Fibroblast of pulmonary artery (primary cell): ENCODE results near the gene PDX1.

Experiments used
- DNase-seq: peaks from one replicate; pipeline ENCODE4 v3.0.0-alpha.2; 2010; ENCODE audit warnings: low read depth
- H3K4me3 ChIP-seq: replicated peaks from 2 replicates; pipeline ENCODE4 v1.5.1; 2011; ENCODE audit warnings: low read depth, mild to moderate bottlenecking, control low read depth, low read length, moderate library complexity
- TF ChIP-seq, protein P1 (sequence below): IDR thresholded peaks from 2 replicates; pipeline ENCODE4 v1.5.1; 2011; ENCODE audit warnings: mild to moderate bottlenecking, control low read depth, low read length, inconsistent platforms; ENCODE audit errors: missing control alignments

Gene PDX1

DNA sequence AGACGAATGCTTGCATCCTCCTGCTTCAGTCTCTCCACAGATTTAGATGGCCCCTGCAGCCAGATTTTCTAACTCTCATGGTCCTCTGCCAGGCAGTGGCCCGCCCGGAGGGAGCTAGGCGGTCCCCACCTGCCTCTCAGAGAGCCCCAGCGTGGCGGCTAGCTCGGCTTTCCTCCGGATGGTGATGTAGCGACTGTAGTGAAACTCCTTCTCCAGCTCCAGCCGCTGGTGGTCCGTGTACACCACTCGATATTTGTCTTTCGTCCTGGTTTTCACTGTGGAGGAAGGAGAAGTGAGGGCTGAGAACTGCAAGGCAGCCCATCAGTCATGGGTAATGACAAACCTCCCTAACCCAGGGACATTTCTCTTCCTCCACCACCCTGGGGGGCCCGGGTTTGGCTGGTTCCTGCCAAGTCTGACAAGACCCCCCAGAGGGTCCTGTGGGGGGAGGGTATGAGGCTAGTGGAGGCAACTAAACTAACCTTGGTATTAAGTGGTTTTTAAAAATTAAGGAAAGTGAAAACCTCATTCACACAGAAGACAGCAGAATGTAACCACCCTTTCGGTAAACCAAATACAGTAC is 45.0 kb downstream of the PDX1 start:
- H3K4me3 ChIP-seq, result no peak overlapping the region
- TF ChIP-seq, protein P1, sequence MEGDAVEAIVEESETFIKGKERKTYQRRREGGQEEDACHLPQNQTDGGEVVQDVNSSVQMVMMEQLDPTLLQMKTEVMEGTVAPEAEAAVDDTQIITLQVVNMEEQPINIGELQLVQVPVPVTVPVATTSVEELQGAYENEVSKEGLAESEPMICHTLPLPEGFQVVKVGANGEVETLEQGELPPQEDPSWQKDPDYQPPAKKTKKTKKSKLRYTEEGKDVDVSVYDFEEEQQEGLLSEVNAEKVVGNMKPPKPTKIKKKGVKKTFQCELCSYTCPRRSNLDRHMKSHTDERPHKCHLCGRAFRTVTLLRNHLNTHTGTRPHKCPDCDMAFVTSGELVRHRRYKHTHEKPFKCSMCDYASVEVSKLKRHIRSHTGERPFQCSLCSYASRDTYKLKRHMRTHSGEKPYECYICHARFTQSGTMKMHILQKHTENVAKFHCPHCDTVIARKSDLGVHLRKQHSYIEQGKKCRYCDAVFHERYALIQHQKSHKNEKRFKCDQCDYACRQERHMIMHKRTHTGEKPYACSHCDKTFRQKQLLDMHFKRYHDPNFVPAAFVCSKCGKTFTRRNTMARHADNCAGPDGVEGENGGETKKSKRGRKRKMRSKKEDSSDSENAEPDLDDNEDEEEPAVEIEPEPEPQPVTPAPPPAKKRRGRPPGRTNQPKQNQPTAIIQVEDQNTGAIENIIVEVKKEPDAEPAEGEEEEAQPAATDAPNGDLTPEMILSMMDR, result no peak
- no peak for DNase-seq

DNA sequence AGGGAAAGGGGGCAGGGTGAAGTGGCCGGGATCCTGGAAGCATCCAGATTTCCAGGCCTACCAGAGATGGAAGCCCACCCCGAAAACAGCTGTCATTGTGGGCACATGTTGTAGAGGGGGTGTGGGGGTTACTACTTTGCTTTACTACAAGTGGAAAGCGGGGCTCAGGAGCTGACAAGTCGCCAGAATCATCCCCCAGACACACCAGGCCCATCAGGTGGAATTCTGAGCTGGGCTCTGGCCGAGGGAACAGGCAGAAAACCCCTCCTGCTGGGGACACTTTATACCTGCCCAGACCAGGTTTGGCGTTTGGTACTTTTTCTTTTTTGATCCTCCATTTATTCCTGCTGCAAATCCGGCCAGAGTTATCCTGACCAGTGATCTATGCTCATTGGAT is 45.5 kb downstream of the PDX1 start:
- H3K4me3 ChIP-seq, result no peak overlapping the region
- DNase-seq, result no peak
- TF ChIP-seq, protein P1, result no peak

DNA sequence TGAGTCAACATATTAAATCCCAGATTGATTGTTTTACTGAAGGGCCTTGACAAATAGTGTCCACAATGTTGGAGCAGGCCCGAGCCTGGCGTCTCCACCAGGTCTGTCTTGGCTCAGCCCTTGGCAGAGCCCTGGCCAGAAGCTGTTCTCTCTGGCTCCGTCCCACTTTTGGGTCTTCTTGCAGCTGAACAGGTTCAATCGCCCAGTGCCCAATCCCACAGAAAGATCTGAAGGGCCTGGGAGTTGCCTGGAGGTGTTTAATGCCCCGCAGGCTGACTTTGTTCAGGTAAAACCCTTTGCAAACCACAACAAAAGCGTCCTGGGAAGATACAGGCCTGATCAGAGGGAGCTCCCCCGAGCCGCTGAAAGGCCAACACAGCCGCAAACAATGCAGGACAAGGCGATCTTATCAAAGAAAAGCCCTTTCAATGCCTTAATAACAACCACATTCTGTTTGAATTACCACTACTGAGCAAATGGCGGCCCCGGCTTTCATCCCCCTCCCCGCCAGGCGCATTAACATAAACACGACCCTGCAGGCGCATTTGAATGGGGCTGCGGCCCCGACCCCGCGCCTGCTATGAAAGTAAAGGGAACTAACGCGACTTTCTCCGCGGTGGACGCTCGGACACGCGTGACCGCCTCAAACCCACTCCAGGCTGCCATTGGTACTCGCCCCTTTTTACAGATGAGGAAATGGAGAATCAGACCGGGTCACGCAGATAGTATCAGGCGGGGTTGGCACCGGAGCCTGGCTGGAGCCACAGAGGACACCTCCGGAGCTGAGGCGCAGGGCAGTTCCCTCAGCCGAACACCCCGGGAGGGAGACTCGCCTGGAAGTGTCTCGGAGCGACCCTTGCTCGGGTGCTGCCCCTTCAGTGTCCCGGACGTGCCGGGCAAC is 46.2 kb downstream of the PDX1 start:
- no peak overlapping the region for H3K4me3 ChIP-seq
- DNase-seq, result no peak
- TF ChIP-seq, protein P1, result no peak

DNA sequence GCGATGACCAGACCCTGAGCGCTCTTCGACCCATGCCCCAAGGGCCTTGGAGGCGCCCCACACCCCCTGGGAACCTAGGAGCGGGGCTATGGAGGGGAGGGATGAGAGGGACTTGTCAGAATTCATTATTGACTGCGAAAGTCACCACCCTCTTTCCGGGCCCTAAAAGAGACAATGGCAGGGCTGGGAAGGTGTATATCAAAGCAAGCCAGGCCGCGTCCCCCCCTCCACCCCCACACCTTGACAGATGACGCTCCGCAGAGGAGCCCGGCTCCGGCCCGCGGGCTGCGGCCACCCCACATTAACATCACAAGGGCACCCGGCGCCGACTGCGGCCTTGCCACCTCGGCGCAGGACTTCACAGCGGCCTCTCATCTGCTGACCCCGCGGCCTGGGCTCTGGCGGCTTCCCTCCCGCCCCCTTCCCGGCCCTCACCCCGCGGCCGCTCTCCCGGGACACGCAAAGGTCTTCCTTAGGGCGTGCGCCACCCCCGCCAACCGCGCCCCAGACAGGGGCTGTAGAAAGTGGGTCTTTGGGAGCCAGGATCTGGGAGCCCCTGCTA is 46.9 kb downstream of the PDX1 start:
- no peak overlapping the region for H3K4me3 ChIP-seq
- no peak for DNase-seq
- TF ChIP-seq, protein P1, result no peak

DNA sequence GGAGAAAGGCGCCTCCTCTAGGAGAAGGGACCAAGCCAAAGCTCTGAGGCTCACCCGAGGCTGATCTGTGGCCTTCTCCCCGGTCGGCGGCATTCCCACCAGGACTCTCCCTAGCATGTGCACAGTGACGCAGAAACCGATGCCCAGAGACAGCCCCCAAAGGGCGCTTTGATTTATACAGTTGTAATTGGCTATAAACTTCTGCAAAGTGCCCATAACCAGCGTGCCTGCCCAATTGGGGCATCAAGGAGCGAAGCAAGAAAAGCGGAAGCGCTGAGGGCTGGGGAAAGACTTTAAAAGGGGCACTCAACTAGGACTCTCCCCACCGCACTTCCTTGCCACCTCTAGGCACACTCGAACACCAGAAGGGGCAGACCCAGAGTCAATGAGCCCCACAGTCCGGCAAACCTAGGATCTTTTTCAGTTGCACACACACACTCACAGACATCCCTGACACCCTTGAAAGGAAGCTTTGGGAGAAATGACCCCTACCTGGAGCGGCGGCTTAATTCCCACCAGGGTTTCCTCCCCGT is 47.5 kb downstream of the PDX1 start:
- no peak for DNase-seq
- TF ChIP-seq, protein P1, result no peak

DNA sequence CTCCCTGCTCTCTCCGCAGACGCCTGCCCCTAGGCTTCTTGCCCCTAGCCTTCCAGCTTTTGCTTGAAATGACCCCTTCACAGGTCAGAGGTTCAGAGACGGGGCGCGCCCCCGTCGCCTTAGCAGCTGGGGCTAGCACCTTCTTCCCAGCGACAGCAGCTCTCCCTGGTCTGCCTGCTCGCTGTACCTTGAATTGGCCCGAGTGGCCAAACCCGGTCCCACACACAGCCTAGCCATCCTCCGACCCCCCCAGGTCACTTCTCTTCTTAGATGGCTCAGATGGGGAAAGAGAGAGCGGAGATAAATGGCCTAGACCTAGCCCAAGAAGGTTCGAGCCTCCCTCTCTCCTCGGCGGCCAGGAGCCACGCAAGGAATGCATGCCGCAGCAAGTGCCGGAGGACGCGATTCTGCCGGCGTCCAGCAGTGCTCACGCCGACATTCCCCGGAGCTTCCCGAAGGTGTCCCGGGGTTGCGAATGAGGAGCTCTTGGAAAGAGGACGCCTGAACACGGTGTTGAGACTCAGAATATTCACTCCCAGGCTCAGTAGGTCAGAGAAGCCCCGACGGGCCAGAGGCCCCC is 48.0 kb downstream of the PDX1 start:
- DNase-seq, result no peak

More for the DNA sequence above, 47.5 kb downstream of the PDX1 start:
- no peak overlapping the region for H3K4me3 ChIP-seq

More for the DNA sequence above, 48.0 kb downstream of the PDX1 start:
- TF ChIP-seq, protein P1, result no peak
- H3K4me3 ChIP-seq, result no peak overlapping the region
